ENCODE results near the gene DTX4. TPM values are rescaled to one million over a fixed set of nuclear protein-coding genes. Genes with fewer than 3 reads are reported as not detected.
A peak's percentile ranks its signal among the peaks of the same experiment; 100 is the strongest.

DTX4 gene
- total RNA-seq, 1 experiment from 2014 or later = 1.9 TPM

GRCh38 chr11:59184691-59185339, 12.9 kb downstream of the DTX4 start:
- TF ChIP-seq CTCF (conservative IDR thresholded peaks at IDR 0.05; ENCODE audit: low read depth, low read length) = no peak
- TF ChIP-seq EZH2 (IDR thresholded peaks at IDR 0.05; ENCODE audit: borderline replicate concordance, low read depth, low read length, poor library complexity, severe bottlenecking) = no peak
- CTCF ChIA-PET = interaction anchor here (0.6 to 3.0 kb wide), 3 partner anchors 13 to 365 kb away, joined by 6 to 35 read pairs (median 19); partner anchors contain the start of gene DTX4
- Histone ChIP-seq H3K4me1 (ENCODE audit: insufficient read depth, low read length, poor library complexity, severe bottlenecking) (no peaks in the 10 kb centered on the region), H3K9me3 (ENCODE audit: low read depth, low read length, poor library complexity, severe bottlenecking) (no peaks in the 10 kb centered on the region), H3K27me3 (replicated peaks; ENCODE audit: insufficient read depth, low read depth, low read length, poor library complexity) (no peaks in the 10 kb centered on the region), H3K4me3 (ENCODE audit: low read depth, low read length, poor library complexity, severe bottlenecking) (no peak overlapping the region), H3K27ac (ENCODE audit: low read depth, low read length, poor library complexity, severe bottlenecking) (no peak overlapping the region), H3K36me3 (ENCODE audit: insufficient read depth, low read length, poor library complexity, severe bottlenecking) (no peaks in the 10 kb centered on the region)
- BruUV-seq (replicated peaks) = no TSS peak
- POLR2A ChIA-PET (ENCODE audit: low non-redundant PET) = no interaction called here
- intact Hi-C loops (cut with micrococcal nuclease; ENCODE audit: unreplicated experiment) = no loop called here
- DNase-seq (ENCODE audit: low spot score) = no peak

- no peaks in the 10 kb centered on the region for H3K27me3 ChIP-seq (replicated peaks; ENCODE audit: insufficient read depth, low read depth, low read length, poor library complexity)
- ChIA-PET CTCF (interaction anchor here (0.6 to 3.0 kb wide), 4 partner anchors 14 to 365 kb away, joined by 6 to 35 read pairs (median 14); partner anchors contain the start of gene DTX4), POLR2A (ENCODE audit: low non-redundant PET) (no interaction called here)
- no peaks in the 10 kb centered on the region for H3K4me1 ChIP-seq (ENCODE audit: insufficient read depth, low read length, poor library complexity, severe bottlenecking)
- intact Hi-C loops (cut with micrococcal nuclease; ENCODE audit: unreplicated experiment) = no loop called here
- H3K27ac ChIP-seq (ENCODE audit: low read depth, low read length, poor library complexity, severe bottlenecking) = no peak overlapping the region
- H3K4me3 ChIP-seq (ENCODE audit: low read depth, low read length, poor library complexity, severe bottlenecking) = no peak overlapping the region
- TF ChIP-seq EZH2 (IDR thresholded peaks at IDR 0.05; ENCODE audit: borderline replicate concordance, low read depth, low read length, poor library complexity, severe bottlenecking) = no peak
- TF ChIP-seq CTCF (conservative IDR thresholded peaks at IDR 0.05; ENCODE audit: low read depth, low read length) = no peak
- H3K9me3 ChIP-seq (ENCODE audit: low read depth, low read length, poor library complexity, severe bottlenecking) = no peaks in the 10 kb centered on the region
- no peak for DNase-seq (ENCODE audit: low spot score)
- H3K36me3 ChIP-seq (ENCODE audit: insufficient read depth, low read length, poor library complexity, severe bottlenecking) = no peaks in the 10 kb centered on the region
- no TSS peak for BruUV-seq (replicated peaks)
These were observed 13.5 kb downstream of the DTX4 start for GRCh38 chr11:59185386-59185945.

- ChIA-PET POLR2A (ENCODE audit: low non-redundant PET) (no interaction called here), CTCF (interaction anchor here (0.5 to 3.0 kb wide), 8 partner anchors 8 to 80 kb away, joined by 3 to 35 read pairs (median 6); partner anchors contain the start of gene DTX4)
- intact Hi-C loops (cut with micrococcal nuclease; ENCODE audit: unreplicated experiment) = loop anchor here (2.0 kb wide), 1 partner anchor 13 kb away; the partner anchor contains the start of gene DTX4
- BruUV-seq (replicated peaks) = no TSS peak
- H3K4me3 ChIP-seq (ENCODE audit: low read depth, low read length, poor library complexity, severe bottlenecking) = no peak overlapping the region
- H3K27me3 ChIP-seq (replicated peaks; ENCODE audit: insufficient read depth, low read depth, low read length, poor library complexity) = no peaks in the 10 kb centered on the region
- peak; percentile 91 for TF ChIP-seq CTCF (conservative IDR thresholded peaks at IDR 0.05; ENCODE audit: low read depth, low read length)
- no peak for TF ChIP-seq EZH2 (IDR thresholded peaks at IDR 0.05; ENCODE audit: borderline replicate concordance, low read depth, low read length, poor library complexity, severe bottlenecking)
- no peak overlapping the region for H3K27ac ChIP-seq (ENCODE audit: low read depth, low read length, poor library complexity, severe bottlenecking)
- no peaks in the 10 kb centered on the region for H3K9me3 ChIP-seq (ENCODE audit: low read depth, low read length, poor library complexity, severe bottlenecking)
- peak; percentile 66 for DNase-seq (ENCODE audit: low spot score)
- no peaks in the 10 kb centered on the region for H3K4me1 ChIP-seq (ENCODE audit: insufficient read depth, low read length, poor library complexity, severe bottlenecking)
- no peaks in the 10 kb centered on the region for H3K36me3 ChIP-seq (ENCODE audit: insufficient read depth, low read length, poor library complexity, severe bottlenecking)
These were observed 14.2 kb downstream of the DTX4 start for GRCh38 chr11:59186130-59186594.
